ENCODE measurements around the gene GYS2.

DNA sequence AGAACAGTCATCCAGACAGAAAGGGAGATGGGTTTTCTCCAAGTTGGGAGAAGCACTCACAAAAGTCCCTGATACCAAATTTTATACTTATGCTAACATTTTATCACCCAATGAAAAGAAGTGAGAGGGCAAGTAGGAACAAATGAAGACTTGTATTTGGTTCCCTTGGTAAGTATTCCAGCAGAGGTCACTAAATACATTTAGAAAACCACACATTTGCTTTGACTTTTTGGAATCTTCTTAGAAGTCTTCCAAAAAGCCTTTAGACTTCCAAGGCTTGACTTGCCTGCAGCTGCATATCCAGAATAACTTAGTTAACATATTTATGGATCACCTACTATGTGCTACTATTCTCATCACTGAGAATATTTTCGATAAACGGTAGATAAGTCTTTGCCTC is 3.1 kb upstream of the GYS2 start:
- TF ChIP-seq POLR2A (IDR thresholded peaks at IDR 0.05; ENCODE audit: low read depth, low read length) = no peak
- no peak for TF ChIP-seq POLR2AphosphoS5 (IDR thresholded peaks at IDR 0.05; ENCODE audit: low read depth, low read length)

All from GM12891 (cell line).